ENCODE results near the gene RNF144A.

- no peak for TF ChIP-seq CTCF (IDR thresholded peaks at IDR 0.05)
- no peak for TF ChIP-seq POLR2A (IDR thresholded peaks at IDR 0.05)
Measured at GRCh38 chr2:7017671-7018281, 100.6 kb downstream of the RNF144A start.

All from right lobe of liver (tissue), 4 donors.